Activated CD8-positive, alpha-beta memory T cell treated with anti-CD3 and anti-CD28 coated beads for 1 hour (primary cell): ENCODE results near the gene ERI3.
A peak's percentile ranks its signal among the peaks of the same experiment; 100 is the strongest.

ENCODE experiments used
- DNase-seq, 2 donors: peaks; one replicate each; pipeline ENCODE4 v3.0.0-alpha.2; 2020; ENCODE audit warnings: low read depth in 1 of 2; ENCODE audit errors: extremely low read depth in 1 of 2

ERI3 gene

DNA sequence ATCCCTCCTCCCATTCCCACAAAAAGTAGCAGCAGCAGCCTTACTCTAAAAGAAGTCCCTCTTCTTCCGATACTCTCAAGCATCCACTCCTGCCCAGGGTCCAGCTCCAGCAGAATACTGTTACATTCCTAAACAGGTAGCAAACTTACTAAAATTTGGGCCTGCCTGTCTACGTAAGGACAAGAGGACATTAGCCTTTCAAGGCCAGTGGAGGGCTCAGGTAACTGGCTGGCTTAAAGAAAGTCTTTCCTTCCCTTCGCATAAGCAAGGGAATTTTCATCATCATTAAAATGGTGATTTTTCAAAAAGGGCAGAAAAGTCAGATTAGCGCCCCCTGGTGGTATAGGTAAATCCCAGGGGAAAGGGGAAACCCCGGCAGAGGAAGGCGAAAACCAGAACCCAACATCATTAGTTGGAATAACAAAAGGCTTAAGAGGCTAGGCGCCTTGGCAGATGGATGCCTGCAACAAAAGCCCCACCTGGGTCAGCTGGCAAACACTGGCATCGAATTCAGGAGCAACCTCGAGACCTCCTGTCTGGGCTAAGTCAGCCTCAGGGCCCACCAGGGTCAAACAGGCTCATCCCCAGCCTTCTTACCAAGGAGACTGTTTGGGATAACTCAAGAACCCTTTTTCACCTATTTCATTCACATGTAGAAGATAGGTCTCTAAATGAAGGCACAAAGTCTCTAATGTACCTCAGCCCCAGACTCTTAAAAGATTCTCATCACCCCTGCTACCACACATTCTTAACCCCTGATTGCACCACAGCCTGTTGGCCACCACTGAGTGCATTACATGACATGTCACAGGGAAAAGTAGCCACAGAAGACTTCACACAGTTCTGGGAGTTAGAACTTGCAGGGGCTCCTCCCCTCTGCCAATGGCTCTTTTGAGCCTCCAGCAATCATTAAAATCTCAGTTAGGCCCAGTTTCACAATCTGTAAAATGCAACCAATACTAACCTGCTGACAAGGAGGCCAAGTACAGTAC, 36.7 kb downstream of the ERI3 start:
- peak; percentile 5 to 11 for DNase-seq

DNA sequence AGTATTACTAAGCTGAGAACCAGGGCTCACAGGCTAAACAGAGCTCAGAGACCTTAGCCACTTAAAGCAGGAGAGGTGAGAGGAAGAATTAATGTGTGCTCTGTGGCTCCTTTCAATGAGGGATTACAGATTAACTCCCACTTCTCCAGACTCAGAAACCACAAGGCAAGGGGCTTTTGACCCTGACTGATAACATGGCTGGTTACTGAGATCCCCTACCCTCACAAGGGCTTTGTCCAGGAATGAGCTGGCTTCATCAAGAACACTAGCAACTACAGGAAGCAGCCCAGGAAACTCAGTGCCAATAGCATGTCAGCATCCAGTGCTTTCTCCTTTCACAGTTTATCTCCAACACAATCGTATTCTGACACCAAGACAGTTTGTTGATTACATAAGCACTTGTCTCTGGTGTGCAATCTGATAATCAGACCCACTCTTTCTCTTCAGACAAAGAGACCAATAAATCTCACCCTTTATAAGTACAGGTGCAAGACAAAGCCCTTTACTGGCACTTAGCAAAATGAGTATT, 38.8 kb downstream of the ERI3 start:
- no peak for DNase-seq

DNA sequence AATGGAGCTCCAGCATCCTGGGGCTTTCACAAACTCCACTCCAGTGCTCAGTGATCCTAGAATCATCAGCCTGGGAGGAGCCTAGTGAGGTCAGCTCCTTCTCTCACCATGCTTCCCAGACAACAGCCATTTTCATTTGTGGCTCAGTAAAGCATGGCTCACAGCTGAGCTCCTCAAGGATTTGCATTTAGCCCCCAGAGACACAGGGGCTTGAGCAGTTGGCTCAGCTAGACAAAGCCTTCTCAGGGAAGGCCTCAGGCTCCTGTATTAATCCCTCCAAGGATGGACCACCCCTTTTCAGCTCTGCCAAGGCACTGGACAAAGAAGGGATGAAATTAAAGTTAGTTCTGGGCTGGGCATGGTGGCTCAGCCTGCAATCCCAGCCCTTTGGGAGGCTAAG, 39.5 kb downstream of the ERI3 start:
- no peak for DNase-seq

DNA sequence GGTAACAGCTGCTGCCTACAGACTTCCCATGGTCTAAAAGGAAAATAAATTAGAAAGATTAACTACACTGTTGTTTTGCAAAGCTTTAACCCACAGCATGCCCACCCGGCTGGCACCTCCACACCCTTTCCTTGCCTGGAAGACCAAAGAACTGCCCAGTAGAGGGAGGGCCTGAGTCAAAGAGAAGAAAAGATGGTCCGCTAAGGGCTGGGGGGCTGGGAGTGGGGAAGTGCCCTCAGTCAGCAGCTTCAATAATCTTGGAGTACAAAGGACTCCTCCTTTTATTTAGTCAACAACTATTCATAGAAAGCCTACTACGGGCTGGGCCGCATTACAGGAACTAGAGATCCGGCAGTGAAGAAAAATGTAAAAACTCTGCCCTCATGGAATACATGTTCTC, 40.6 kb downstream of the ERI3 start:
- no peak for DNase-seq

DNA sequence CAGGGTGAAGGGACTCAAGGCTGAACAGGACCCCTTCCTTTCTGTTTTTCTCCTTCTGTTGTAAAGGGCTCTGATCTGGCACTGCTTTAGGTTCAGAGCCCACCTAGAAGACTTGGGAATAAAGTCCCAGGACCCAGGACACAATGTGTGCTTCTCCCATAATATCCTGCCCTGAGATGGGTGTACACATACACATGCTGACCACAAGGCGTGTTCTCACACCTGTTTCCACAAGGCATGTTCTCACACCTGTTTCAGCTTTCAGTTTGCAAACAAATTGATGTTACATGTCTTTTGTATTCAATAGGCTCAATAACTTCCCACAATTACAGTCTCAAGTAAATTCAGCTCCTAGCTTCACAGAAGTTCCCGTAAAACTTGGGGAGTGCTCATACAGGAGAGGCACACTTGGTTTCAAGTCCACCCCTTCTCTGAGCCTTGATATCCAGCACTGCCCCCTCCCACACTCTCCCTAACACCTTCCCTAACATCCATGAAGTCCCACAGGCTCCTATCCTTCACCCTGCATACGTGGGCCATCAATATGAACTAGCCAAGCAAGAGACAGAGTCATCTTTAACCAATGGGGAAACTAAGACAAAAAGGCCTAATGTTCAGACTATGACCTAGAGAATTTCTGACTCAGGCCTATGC, 41.7 kb downstream of the ERI3 start:
- DNase-seq, result no peak

DNA sequence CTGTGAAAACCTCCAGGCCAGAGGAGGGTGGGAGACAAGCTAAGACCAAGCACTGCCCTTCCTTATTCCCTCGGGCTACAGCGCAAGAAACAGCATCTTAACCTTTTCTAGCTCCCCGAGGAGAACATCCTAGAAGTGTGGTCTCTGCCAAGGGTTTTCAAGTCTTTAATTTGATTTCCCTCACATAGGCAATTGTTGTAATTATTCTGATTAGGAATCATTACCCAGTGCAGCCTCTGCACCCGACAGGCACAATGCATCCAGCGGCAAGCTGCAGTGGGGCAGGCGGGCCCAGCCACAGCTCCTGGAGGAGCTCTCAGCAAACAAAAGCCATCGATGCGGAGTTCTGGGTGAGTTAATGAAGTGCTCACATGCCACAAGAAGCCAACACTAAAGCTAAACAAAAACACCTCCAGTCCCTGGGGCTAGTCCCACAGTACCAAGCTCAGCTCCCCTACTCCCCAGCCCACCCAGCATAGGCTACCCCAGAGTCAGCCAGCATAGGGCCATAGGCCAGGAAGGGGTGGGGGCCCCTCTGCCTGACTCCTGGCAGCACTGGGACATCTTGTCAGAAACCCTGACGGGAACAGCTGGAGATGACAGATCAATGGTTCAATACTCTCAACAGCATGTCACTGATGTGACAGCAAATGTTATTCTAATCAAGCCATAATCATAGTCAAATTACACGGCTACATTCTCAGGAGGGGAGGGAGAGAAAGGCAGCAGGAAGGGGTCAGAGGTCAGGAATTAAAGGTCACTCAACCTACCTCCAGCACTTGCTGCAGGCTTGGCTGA, 42.5 kb downstream of the ERI3 start:
- no peak for DNase-seq

DNA sequence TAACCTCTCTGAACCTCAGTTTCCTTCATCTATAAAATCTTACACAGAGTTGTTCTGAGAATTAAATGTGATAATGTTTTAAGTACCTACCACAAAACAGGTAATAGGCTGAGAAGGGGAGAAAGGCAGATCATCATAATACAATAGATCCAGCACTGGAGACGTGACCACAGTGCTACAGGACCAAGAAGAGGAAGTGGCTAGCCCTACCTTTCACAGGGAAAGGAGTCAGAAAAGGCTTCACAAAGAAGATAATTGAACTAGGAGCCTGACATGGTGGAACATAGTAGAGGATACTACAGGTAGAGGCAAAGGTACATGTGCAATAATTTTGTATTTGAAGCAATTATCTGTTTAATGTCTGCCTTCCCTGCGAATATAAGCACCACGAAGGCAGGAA, 45.1 kb downstream of the ERI3 start:
- no peak for DNase-seq

DNA sequence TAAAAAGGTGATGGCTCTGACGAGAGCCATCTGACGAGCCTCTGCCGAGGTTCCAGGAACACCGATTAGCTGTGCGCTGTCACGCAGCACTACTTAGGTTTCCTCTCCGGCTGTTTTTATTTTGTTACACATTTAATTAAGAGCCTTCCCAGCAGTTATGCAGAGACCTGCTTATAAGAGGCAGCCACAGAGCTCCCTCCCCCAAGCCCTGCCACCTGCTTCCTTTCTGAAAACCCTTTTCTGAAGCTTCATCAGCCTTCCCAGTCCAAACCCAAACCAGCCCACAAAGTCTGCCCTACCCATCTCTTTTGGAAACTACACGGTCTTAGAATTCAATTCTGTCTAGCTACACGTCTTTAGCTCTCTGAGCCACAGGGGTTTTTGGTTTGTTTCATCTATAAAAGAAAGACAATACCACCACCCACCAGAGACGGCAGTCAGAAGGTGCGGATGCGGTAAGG, 49.1 kb downstream of the ERI3 start:
- no peak for DNase-seq

DNA sequence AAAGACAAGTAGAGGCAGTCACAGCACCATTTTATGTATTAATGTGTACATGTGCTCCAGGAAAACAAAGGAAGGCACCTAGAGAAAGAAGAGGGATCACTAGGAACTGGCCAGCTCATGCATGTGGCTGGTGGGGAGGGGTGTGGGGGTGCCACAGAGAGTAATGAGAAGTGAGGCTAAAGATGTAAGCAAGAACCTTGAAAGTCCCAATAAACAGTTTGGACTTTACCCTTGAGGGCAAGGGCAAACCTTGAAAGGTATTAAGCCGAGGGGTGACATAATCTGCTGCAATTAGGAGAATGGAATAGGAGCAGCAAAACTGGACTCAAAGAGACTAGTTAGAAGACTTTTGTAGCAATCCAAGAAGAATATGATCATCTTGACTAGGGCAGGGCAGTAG, 51.5 kb downstream of the ERI3 start:
- DNase-seq, result no peak

DNA sequence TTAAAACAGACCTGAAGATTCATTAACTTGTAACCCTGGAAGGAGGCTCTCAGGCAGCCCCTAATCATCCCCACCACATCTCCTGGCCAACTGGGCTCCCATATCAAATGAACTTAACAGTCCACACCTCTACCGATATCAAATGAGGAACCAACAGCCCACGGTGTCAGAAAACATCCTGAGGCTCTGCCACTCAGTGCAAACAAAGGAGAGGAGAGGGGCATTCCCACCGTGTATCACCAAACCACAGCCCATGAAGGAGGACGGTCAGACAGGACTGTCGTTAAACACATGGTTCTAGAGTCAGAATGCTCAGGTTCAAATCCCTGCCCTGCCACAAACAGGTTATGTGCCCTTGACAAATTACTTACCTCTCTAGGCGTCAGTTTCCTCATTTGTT, 52.5 kb downstream of the ERI3 start:
- no peak for DNase-seq

DNA sequence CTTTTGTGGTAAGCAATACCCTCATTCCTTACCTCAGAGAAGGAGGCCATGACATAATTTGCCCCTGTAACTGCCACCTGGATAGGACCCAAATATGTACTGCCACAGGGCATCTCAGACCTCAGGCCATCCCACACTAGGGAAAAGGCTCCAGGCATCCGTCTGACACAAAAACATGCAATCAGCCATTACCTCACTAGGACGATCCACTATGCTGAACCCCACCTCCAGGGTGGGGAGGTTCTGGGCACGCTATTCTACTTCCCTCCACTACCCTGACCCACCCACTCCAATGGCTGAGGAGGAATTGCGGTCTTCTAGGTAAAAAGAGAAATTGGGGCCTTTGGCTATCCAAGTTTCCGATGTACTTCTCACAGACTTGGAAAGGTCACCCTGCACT, 53.6 kb downstream of the ERI3 start:
- no peak for DNase-seq

DNA sequence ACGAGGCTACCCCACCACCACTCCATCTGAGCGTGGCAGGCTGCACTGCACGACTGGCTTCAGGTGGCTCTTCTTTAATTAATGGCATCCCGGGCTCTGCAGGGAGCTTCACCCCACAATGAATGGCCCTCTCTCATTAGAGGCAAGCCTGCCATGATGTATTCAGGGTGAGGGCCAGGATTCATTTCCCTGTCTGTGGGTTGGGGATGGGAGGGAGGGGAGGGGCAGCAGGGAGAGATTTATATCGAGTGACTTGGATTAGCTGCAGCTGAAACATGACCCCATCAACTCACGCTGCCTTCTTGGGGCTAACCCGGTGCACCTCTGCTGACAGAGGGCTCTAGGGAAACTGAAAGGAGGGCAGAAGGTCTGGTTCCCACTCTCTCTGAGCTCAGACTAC, 54.2 kb downstream of the ERI3 start:
- no peak for DNase-seq

DNA sequence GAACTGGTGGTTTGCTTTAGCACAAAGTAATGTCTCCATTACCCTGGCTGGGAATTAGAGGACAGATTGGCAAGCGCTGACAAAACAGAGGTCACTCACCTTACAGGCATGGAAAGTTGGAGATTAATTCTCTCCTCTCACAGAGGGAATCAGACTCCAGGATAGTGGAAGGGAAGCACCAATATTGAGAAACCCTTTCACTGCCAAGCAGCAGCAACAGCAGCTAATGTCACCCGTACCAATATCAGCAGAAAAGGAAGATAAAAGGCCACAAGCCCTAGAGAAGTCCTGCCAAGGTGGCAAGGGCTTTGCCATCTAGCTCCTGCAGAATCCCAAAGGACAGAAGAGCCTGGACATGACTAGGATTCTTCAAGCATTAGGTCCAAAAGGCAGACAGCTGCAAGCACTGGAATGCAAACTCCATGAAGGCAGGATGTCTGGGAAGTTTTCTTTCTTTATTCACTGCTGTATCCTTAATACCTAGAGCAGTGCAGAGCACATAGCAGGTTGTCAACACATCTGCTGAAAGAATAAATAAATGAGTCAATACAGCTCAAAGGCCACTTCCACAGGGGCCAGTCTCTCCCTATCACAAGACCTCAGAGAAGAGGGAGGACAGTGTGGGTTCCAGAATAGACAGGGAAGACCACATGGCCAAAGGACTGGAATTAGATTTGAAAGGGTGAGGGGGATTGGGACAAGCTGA, 57.2 kb downstream of the ERI3 start:
- no peak for DNase-seq

DNA sequence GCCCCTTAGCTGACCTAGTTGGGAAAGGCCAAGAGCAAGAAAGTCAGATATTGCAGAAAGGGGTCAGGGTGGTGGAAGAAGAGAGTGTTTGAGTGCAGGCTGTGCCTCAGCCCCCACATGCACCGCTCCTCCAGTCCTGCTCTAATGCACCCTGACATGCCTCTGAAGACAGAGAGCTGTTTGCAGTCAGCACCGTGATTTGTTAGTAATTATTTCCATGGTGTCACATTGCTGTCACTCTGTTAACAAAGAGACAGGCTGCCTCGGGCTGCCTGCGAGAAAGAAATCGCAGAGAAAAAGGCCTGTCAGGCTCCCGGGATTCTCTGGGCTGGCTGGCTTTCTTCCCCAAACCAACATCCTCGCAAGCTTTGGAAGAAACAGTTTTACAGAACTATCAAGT, 58.3 kb downstream of the ERI3 start:
- DNase-seq, result no peak

DNA sequence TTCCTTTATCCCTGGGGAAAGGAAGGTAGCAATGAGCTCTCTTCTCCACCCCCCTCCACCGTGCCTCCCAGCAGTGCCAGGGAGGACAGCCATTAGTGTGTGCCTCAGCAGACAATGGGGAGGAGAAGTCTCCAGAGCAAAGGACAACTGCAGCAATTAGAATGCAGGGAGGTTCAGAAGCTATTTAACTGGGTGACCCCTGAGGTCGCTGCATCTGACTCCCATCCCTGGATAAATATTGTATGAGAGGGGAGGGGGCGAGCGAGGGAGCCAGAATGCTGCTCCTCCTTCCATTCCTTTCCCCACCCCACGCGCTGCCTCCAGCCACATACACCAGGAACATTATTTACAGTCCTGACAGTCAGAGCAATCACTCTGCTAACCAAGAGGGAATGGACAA, 59.0 kb downstream of the ERI3 start:
- DNase-seq, result no peak

DNA sequence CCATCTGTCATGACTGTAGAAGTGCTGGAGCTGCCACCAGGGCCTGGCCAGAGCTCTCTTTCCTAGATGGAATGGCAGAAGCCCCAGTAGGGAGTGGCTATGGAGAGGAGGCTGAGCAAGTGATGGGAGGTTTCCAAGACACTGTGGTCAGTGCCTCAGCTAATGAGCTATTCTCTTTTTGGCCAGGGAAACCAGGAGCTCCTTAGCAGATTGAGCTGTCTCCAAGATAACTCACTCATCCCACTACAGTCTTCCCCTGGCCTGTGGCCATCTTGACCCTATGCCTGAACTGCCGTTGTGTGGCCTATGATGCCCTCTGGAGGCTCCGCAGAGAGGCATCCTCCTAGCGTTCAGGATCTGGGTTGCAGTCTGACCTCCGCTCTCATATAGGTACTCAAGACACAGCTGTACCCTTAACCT, 60.5 kb downstream of the ERI3 start:
- no peak for DNase-seq

DNA sequence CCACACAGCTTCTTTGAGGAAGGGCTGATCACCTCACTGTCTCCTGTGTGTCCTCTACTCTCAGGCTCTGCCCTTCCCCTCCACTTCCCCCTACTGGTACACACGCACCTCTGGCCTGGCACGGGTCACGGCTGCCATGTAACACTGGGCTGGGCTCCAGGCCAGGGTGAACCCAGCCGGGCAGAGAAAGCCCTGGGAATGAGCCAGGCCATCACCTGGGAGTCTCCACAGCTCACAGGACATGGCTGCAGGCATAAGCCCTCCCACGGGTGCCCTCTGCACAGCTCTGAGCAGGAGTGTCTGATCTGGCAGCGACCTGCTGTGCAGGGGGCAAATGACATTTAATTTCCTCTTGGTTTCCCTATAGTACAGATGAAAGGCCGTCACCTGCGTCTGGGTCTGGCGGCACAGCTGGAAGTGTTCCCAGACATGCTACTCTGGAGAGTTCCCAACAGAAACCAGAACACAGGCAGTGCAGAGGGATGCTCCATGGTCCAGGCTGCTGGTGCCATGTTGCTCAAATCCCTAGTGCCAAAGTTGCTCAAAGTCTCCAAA, 61.2 kb downstream of the ERI3 start:
- DNase-seq, result no peak

DNA sequence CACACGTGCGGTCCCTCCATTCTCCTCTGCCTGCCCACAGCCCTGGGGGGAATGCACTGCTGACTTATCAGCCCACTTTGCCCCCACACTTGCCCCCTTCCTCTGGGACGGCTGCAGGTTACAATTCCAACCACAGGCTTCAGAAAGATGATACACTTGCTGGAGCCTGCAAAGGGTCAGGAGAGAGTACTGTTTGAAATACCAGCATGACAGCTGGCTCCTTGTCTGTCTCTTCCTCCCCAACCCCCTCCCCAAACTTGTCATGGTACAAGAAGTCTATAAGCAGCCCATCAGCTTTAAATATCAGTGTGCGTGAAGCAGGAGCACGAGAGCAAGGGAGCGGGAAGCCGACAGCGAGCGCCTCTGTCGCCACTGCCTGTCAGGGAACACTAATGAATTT, 62.4 kb downstream of the ERI3 start:
- no peak for DNase-seq

DNA sequence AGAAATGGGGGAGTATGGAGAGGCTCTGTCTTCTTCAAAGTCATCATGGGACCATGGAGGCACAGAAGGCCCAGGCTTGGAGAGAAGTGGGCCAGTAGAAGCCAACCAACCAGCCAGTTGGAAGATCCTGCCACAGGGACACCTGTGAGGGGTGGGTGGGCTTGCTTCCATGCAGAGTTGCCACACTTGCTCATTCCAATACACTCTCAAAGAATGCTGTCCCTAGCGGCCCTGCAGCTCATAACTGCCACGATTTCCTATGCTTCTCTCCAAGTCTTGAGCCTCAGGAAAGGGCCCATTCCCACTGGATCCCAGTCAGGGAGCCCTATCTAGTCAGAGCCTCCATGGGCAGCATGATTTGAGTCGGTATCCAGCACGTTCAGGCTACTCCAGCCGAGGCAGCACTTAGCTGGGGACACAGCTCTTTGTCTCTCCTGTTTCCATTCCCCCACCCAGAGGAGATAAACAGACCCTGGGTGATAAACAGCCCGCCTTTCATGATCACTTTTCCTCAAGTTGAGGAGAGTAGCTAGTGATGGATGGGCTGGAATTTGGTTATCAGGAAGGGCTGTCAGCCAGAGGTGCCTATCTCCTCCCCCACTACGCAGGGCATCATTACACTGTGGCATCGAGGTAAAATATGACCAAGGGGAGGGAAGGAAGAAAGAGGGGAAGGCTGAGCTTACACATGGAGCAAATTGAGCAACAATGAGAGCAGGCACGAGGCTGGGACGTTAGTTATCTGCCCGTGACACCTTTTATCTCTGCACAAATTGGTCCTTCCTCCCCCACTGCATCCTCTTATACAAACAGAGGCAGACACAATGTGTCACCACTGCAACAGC, 64.6 kb downstream of the ERI3 start:
- no peak for DNase-seq
